Measurements from ENCODE around the gene PLBD1. TPM values are rescaled to one million over a fixed set of nuclear protein-coding genes. Genes with fewer than 3 reads are reported as not detected.

The PLBD1 gene
- total RNA-seq, 4 donors from 2014 or later: 30.8 to 74.6 (median 40.4) TPM

GRCh38 chr12:14589169-14590004 lies 21.7 kb upstream of the PLBD1 start:
- Histone ChIP-seq H3K4me3 (no peak overlapping the region), H3K36me3 (no peaks in the 10 kb centered on the region), H3K27ac (no peak overlapping the region), H3K27me3 (no peaks in the 10 kb centered on the region), H3K4me1 (no peaks in the 10 kb centered on the region), H3K9me3 (no peaks in the 10 kb centered on the region)
- TF ChIP-seq CTCF (IDR thresholded peaks at IDR 0.05) (no peak), EP300 (IDR thresholded peaks at IDR 0.05; ENCODE audit: low read depth) (no peak)
- in situ Hi-C loops (cut with MboI; ENCODE audit: low pct_ligation_motif_present in 1 of 4, low pct_unique_long_range_greater_than_20kb in 1 of 4, low sequenced_read_pairs in 3 of 4) (no loop called here), intact Hi-C loops (cut with DNase I; ENCODE audit: low total_unique reads) (no loop called here)
- 90 to 95% methylated on average over 2 to 10 of the region's 18 CpGs for WGBS, 2 donors (ENCODE audit: low coverage in 1 of 2)
- DNase-seq: no peak

- Histone ChIP-seq H3K36me3 (no peaks in the 10 kb centered on the region), H3K4me1 (no peaks in the 10 kb centered on the region), H3K4me3 (no peak overlapping the region), H3K27me3 (no peaks in the 10 kb centered on the region), H3K27ac (no peak overlapping the region), H3K9me3 (no peaks in the 10 kb centered on the region)
- in situ Hi-C loops (cut with MboI; ENCODE audit: low pct_ligation_motif_present in 1 of 4, low pct_unique_long_range_greater_than_20kb in 1 of 4, low sequenced_read_pairs in 3 of 4): no loop called here
- DNase-seq: no peak
- TF ChIP-seq POLR2AphosphoS5 (IDR thresholded peaks at IDR 0.05): no peak
- TF ChIP-seq POLR2A (IDR thresholded peaks at IDR 0.05): no peak
- no peak for TF ChIP-seq EP300 (IDR thresholded peaks at IDR 0.05; ENCODE audit: low read depth)
- TF ChIP-seq CTCF (IDR thresholded peaks at IDR 0.05): no peak
- intact Hi-C loops (cut with DNase I; ENCODE audit: low total_unique reads): no loop called here
- WGBS, 2 donors (ENCODE audit: low coverage in 1 of 2): 74 to 94% methylated on average over 2 to 3 of the region's 3 CpGs
These were observed 20.9 kb upstream of the PLBD1 start for GRCh38 chr12:14588571-14588970.

- in situ Hi-C loops (cut with MboI; ENCODE audit: low pct_ligation_motif_present in 1 of 4, low pct_unique_long_range_greater_than_20kb in 1 of 4, low sequenced_read_pairs in 3 of 4): no loop called here
- TF ChIP-seq POLR2A (IDR thresholded peaks at IDR 0.05) (no peak), CTCF (IDR thresholded peaks at IDR 0.05) (no peak), EP300 (IDR thresholded peaks at IDR 0.05; ENCODE audit: low read depth) (no peak), POLR2AphosphoS5 (IDR thresholded peaks at IDR 0.05) (no peak)
- 85 to 100% methylated on average over 1 to 8 of the region's 8 CpGs for WGBS, 2 donors (ENCODE audit: low coverage in 1 of 2)
- intact Hi-C loops (cut with DNase I; ENCODE audit: low total_unique reads): no loop called here
- H3K4me1 ChIP-seq: peaks cover 0 to 9% (median 4%) of the 10 kb centered on the region in 4 donors
- no peaks in the 10 kb centered on the region for H3K9me3 ChIP-seq
- no peaks in the 10 kb centered on the region for H3K27me3 ChIP-seq
- no peak overlapping the region for H3K27ac ChIP-seq
- no peak overlapping the region for H3K4me3 ChIP-seq
- no peaks in the 10 kb centered on the region for H3K36me3 ChIP-seq
- DNase-seq: no peak
These were observed 11.0 kb upstream of the PLBD1 start for GRCh38 chr12:14578646-14579045.

DNA sequence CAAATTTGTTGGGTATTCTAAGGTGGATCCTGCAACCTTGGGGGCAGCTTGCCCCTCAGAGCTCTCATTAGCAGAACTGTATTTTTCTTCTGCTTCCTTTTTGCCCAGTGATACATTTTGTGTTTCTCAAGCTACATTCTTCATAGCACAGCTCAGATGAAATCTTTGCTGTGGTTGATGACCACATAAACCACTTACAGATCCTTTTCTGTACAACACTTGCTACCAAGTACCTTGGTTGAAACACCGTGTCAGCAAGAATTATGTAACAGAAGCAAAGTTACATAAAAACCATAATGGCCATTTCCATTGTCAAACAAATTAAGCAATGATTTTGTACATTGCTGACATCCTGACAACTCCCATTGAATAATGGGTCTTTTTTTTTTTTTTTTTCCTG lies 9.7 kb upstream of the PLBD1 start:
- no peaks in the 10 kb centered on the region for H3K27me3 ChIP-seq
- WGBS, 2 donors (ENCODE audit: low coverage in 1 of 2): 71 to 82% methylated on average over 1 of the region's 1 CpG
- TF ChIP-seq POLR2AphosphoS5 (IDR thresholded peaks at IDR 0.05): no peak
- TF ChIP-seq CTCF (IDR thresholded peaks at IDR 0.05): no peak
- TF ChIP-seq EP300 (IDR thresholded peaks at IDR 0.05; ENCODE audit: low read depth): no peak
- no peak for TF ChIP-seq POLR2A (IDR thresholded peaks at IDR 0.05)
- intact Hi-C loops (cut with DNase I; ENCODE audit: low total_unique reads): no loop called here
- no peaks in the 10 kb centered on the region for H3K36me3 ChIP-seq
- DNase-seq: no peak
- in situ Hi-C loops (cut with MboI; ENCODE audit: low pct_ligation_motif_present in 1 of 4, low pct_unique_long_range_greater_than_20kb in 1 of 4, low sequenced_read_pairs in 3 of 4): no loop called here
- no peaks in the 10 kb centered on the region for H3K9me3 ChIP-seq
- peaks cover 0 to 9% (median 4%) of the 10 kb centered on the region in 4 donors for H3K4me1 ChIP-seq
- H3K4me3 ChIP-seq: no peak overlapping the region
- H3K27ac ChIP-seq: no peak overlapping the region

Data from transverse colon (tissue), 4 donors.